ENCODE measurements around the gene TTLL6. TPM values are rescaled to one million over a fixed set of nuclear protein-coding genes. Genes with fewer than 3 reads are reported as not detected.

The TTLL6 gene
- total RNA-seq, 1 donor from 2014 or later, result 2.8 TPM

GRCh38 chr17:48761114-48761513, 55.9 kb downstream of the TTLL6 start:
- no peak for DNase-seq (ENCODE audit: extremely low spot score, unreplicated experiment)
- H3K27ac Mint-ChIP-seq, result no peak overlapping the region
- no peak overlapping the region for H3K4me3 Mint-ChIP-seq
- H3K9me3 Mint-ChIP-seq, result no peaks in the 10 kb centered on the region
- TF ChIP-seq CTCF (conservative IDR thresholded peaks at IDR 0.05), result no peak
- no peaks in the 10 kb centered on the region for H3K36me3 Mint-ChIP-seq
- no peaks in the 10 kb centered on the region for H3K4me1 Mint-ChIP-seq (ENCODE audit: unreplicated experiment)
- H3K27me3 Mint-ChIP-seq, result peaks cover 94% of the 10 kb centered on the region

GRCh38 chr17:48760411-48760810, 56.6 kb downstream of the TTLL6 start:
- no peaks in the 10 kb centered on the region for H3K9me3 Mint-ChIP-seq
- no peaks in the 10 kb centered on the region for H3K4me1 Mint-ChIP-seq (ENCODE audit: unreplicated experiment)
- no peak for TF ChIP-seq CTCF (conservative IDR thresholded peaks at IDR 0.05)
- H3K27ac Mint-ChIP-seq, result no peak overlapping the region
- H3K4me3 Mint-ChIP-seq, result no peak overlapping the region
- H3K27me3 Mint-ChIP-seq, result peaks cover 94% of the 10 kb centered on the region
- no peak for DNase-seq (ENCODE audit: extremely low spot score, unreplicated experiment)
- H3K36me3 Mint-ChIP-seq, result no peaks in the 10 kb centered on the region

- no peaks in the 10 kb centered on the region for H3K4me1 Mint-ChIP-seq (ENCODE audit: unreplicated experiment)
- no peak overlapping the region for H3K4me3 Mint-ChIP-seq
- peaks cover 96% of the 10 kb centered on the region for H3K27me3 Mint-ChIP-seq
- H3K27ac Mint-ChIP-seq, result no peak overlapping the region
- DNase-seq (ENCODE audit: extremely low spot score, unreplicated experiment), result no peak
- no peaks in the 10 kb centered on the region for H3K9me3 Mint-ChIP-seq
- no peak for TF ChIP-seq CTCF (conservative IDR thresholded peaks at IDR 0.05)
- no peaks in the 10 kb centered on the region for H3K36me3 Mint-ChIP-seq
Measured at GRCh38 chr17:48759288-48759687, 57.7 kb downstream of the TTLL6 start.

GRCh38 chr17:48757524-48757961, 59.5 kb downstream of the TTLL6 start:
- no peaks in the 10 kb centered on the region for H3K4me1 Mint-ChIP-seq (ENCODE audit: unreplicated experiment)
- H3K9me3 Mint-ChIP-seq, result no peaks in the 10 kb centered on the region
- no peak for DNase-seq (ENCODE audit: extremely low spot score, unreplicated experiment)
- H3K27me3 Mint-ChIP-seq, result peaks cover 96% of the 10 kb centered on the region
- no peak overlapping the region for H3K27ac Mint-ChIP-seq
- H3K36me3 Mint-ChIP-seq, result no peaks in the 10 kb centered on the region
- no peak for TF ChIP-seq CTCF (conservative IDR thresholded peaks at IDR 0.05)
- H3K4me3 Mint-ChIP-seq, result no peak overlapping the region

GRCh38 chr17:48756830-48757251, 60.2 kb downstream of the TTLL6 start:
- Mint-ChIP-seq H3K27me3 (peaks cover 96% of the 10 kb centered on the region), H3K4me3 (no peak overlapping the region), H3K9me3 (no peaks in the 10 kb centered on the region), H3K4me1 (ENCODE audit: unreplicated experiment) (no peaks in the 10 kb centered on the region), H3K27ac (no peak overlapping the region), H3K36me3 (no peaks in the 10 kb centered on the region)
- no peak for TF ChIP-seq CTCF (conservative IDR thresholded peaks at IDR 0.05)
- DNase-seq (ENCODE audit: extremely low spot score, unreplicated experiment), result no peak

GRCh38 chr17:48755356-48755755, 61.7 kb downstream of the TTLL6 start:
- Mint-ChIP-seq H3K4me1 (ENCODE audit: unreplicated experiment) (no peaks in the 10 kb centered on the region), H3K27ac (no peak overlapping the region), H3K27me3 (peaks cover 98% of the 10 kb centered on the region), H3K4me3 (no peak overlapping the region), H3K9me3 (no peaks in the 10 kb centered on the region), H3K36me3 (no peaks in the 10 kb centered on the region)
- no peak for TF ChIP-seq CTCF (conservative IDR thresholded peaks at IDR 0.05)
- DNase-seq (ENCODE audit: extremely low spot score, unreplicated experiment), result no peak
